ENCODE results near the gene HABP4. TPM values are rescaled to one million over a fixed set of nuclear protein-coding genes. Genes with fewer than 3 reads are reported as not detected.

Gene HABP4
- total and polyA plus RNA-seq, 10 of the 15 experiments (the other 5 are each of a cell fraction or from before 2014, with no cell fraction given) = 1.6 to 15.4 (median 11.6) TPM

GRCh38 chr9:96494215-96494800 is 44.3 kb downstream of the HABP4 start (continued):
- TF ChIP-seq ZNF207 (IDR thresholded peaks at IDR 0.05; ENCODE audit: borderline replicate concordance) = no peak
- no peak for TF ChIP-seq BCLAF1 (IDR thresholded peaks at IDR 0.05)
- TF ChIP-seq ZNF622 (IDR thresholded peaks at IDR 0.05) = no peak
- TF ChIP-seq CREB1 (IDR thresholded peaks at IDR 0.05; ENCODE audit: low read depth) = no peak
- no peak for TF ChIP-seq CHD2 (IDR thresholded peaks at IDR 0.05; ENCODE audit: borderline replicate concordance, low read depth, low read length)
- TF ChIP-seq HSF1 (IDR thresholded peaks at IDR 0.05; ENCODE audit: low read depth, low read length) = no peak

GRCh38 chr9:96495341-96495740 is 45.4 kb downstream of the HABP4 start:
- no peaks in the 10 kb centered on the region for H3K9me3 ChIP-seq (replicated peaks; ENCODE audit: control insufficient read depth, insufficient read depth, low read length)
- in situ Hi-C loops (cut with MboI) = no loop called here
- no peaks in the 10 kb centered on the region for H3K27me3 ChIP-seq (replicated peaks in 1 of 2; ENCODE audit: control insufficient read depth in 2 of 2, insufficient read depth in 2 of 2, low read length in 1 of 2)
- ChIA-PET RAD21 (ENCODE audit: unreplicated experiment) (no interaction called here), SMC1A (ENCODE audit: uncharacterized antibody, unreplicated experiment) (interaction anchor here (1.1 kb wide), 1 partner anchor 60 kb away, joined by 3 read pairs; no protein-coding TSS in a partner anchor), POLR2A (no interaction called here), CTCF (no interaction called here)
- H3K36me3 ChIP-seq (ENCODE audit: control insufficient read depth in 2 of 2, insufficient read depth in 2 of 2, low read length in 1 of 2) = no peaks in the 10 kb centered on the region
- H3K4me1 ChIP-seq (ENCODE audit: control insufficient read depth, insufficient read depth, low read length) = no peaks in the 10 kb centered on the region
- ATAC-seq (no peak), FAIRE-seq (no peak), DNase-seq (ENCODE audit: low read depth, low spot score) (no peak)
- H3K9ac ChIP-seq (ENCODE audit: control insufficient read depth, insufficient read depth, low read length) = no peak overlapping the region
- H3K4me3 ChIP-seq = no peak overlapping the region
- no peak overlapping the region for H3K4me2 ChIP-seq (ENCODE audit: control insufficient read depth, insufficient read depth)
- H3K27ac ChIP-seq (ENCODE audit: control insufficient read depth, insufficient read depth) = no peak overlapping the region
- H3K79me2 ChIP-seq (ENCODE audit: control insufficient read depth, insufficient read depth, low read length) = no peaks in the 10 kb centered on the region
- WGBS (ENCODE audit: insufficient coverage, insufficient replicate concordance, low lambda C conversion rate, missing lambda C conversion rate) = 48% methylated on average over 11 of the region's 11 CpGs
- H4K20me1 ChIP-seq (ENCODE audit: control insufficient read depth, insufficient read depth) = no peaks in the 10 kb centered on the region
- BruUV-seq (replicated peaks) = no TSS peak
- H2AFZ ChIP-seq (ENCODE audit: control insufficient read depth, low read depth, low read length) = no peak overlapping the region
- intact Hi-C loops (cut with micrococcal nuclease; ENCODE audit: unreplicated experiment) = no loop called here
- TF ChIP-seq ZNF207 (IDR thresholded peaks at IDR 0.05; ENCODE audit: borderline replicate concordance) (no peak), POLR2AphosphoS2 (IDR thresholded peaks at IDR 0.05; ENCODE audit: low read depth, low read length) (no peak), GABPA (IDR thresholded peaks at IDR 0.05; ENCODE audit: low read depth) (no peak), ZSCAN29 (IDR thresholded peaks at IDR 0.05) (no peak), SP1 (IDR thresholded peaks at IDR 0.05; ENCODE audit: low read depth, low read length) (no peak), CBFB (IDR thresholded peaks at IDR 0.05; ENCODE audit: low read depth) (no peak), EGR1 (IDR thresholded peaks at IDR 0.05; ENCODE audit: borderline replicate concordance in 1 of 2, low read depth in 2 of 2, low read length in 2 of 2) (no peak), TAF1 (IDR thresholded peaks at IDR 0.05; ENCODE audit: borderline replicate concordance, low read depth, low read length) (no peak), STAT3 (IDR thresholded peaks at IDR 0.05; ENCODE audit: low read depth, low read length) (no peak), NBN (IDR thresholded peaks at IDR 0.05) (no peak), E2F4 (IDR thresholded peaks at IDR 0.05; ENCODE audit: low read depth, low read length) (no peak), PAX8 (IDR thresholded peaks at IDR 0.05) (no peak), ZNF384 (IDR thresholded peaks at IDR 0.05; ENCODE audit: borderline replicate concordance, low read depth, low read length) (no peak), NRF1 (conservative IDR thresholded peaks at IDR 0.05; ENCODE audit: low read depth, low read length) (no peak), ASH2L (IDR thresholded peaks at IDR 0.05; ENCODE audit: borderline replicate concordance, low read depth) (no peak)

Measured in GM12878 (cell line).